HepG2 (cell line): ENCODE data around the gene LRRC51. TPM values are rescaled to one million over a fixed set of nuclear protein-coding genes. Genes with fewer than 3 reads are reported as not detected.

Experiments used
- FOSL1 ChIP-seq: sonication (generic); formaldehyde crosslinking; IDR thresholded peaks from 2 replicates; pipeline ENCODE4 v1.9.0; 2021; ENCODE audit warnings: missing genetic modification reagents, borderline replicate concordance
- HNF4A ChIP-seq: sonication (generic); formaldehyde crosslinking; IDR thresholded peaks from 2 replicates; pipeline ENCODE4 v1.4.0; 2020; ENCODE audit warnings: missing genetic modification reagents
- KMT2A ChIP-seq: sonication (generic); formaldehyde crosslinking; IDR thresholded peaks from 2 replicates; pipeline ENCODE4 v1.4.0; 2020; ENCODE audit warnings: missing genetic modification reagents
- NFKBIZ ChIP-seq: IDR thresholded peaks from 2 replicates; pipeline ENCODE4 v1.6.1; 2018; ENCODE audit warnings: missing genetic modification reagents, missing compliant biosample characterization
- SMYD3 ChIP-seq: sonication (generic); formaldehyde crosslinking; IDR thresholded peaks from 2 replicates; pipeline ENCODE4 v1.8.1; 2023; ENCODE audit warnings: mild to moderate bottlenecking, missing genetic modification reagents
- SOX6 ChIP-seq, 2 experiments: fragments of 450-650 bp in 1 of 2; sonication (generic) in 1 of 2; formaldehyde crosslinking in 1 of 2; IDR thresholded peaks; 2 replicates each; pipeline versions ENCODE4 v1.4.0 to v1.6.1; 2017 to 2020; ENCODE audit warnings: antibody characterized with exemption in 1 of 2, mild to moderate bottlenecking in 1 of 2, missing genetic modification reagents in 1 of 2
- SRSF4 ChIP-seq: fragments of 200-400 bp; formaldehyde crosslinking; IDR thresholded peaks from one replicate; pipeline ENCODE4 v1.6.1; 2018; ENCODE audit warnings: mild to moderate bottlenecking, low read depth, low read length, moderate library complexity; ENCODE audit not compliant: poor library complexity, severe bottlenecking
- TEAD3 ChIP-seq: optimal IDR thresholded peaks from 2 replicates; pipeline ENCODE3; 2016; ENCODE audit warnings: borderline replicate concordance
- TGIF2 ChIP-seq: IDR thresholded peaks from 2 replicates; pipeline ENCODE4 v1.6.1; 2016; ENCODE audit warnings: control low read depth, missing compliant biosample characterization
- ZMYM2 ChIP-seq: sonication (generic); formaldehyde crosslinking; IDR thresholded peaks from 2 replicates; pipeline ENCODE4 v1.8.0; 2022; ENCODE audit warnings: mild to moderate bottlenecking, missing genetic modification reagents
- ZNF251 ChIP-seq: sonication (generic); formaldehyde crosslinking; IDR thresholded peaks from 2 replicates; pipeline ENCODE4 v1.9.0; 2021; ENCODE audit warnings: mild to moderate bottlenecking, missing genetic modification reagents
- ZNF260 ChIP-seq: sonication (generic); formaldehyde crosslinking; IDR thresholded peaks from 2 replicates; pipeline ENCODE4 v1.4.0; 2020; ENCODE audit warnings: missing genetic modification reagents, low read depth, mild to moderate bottlenecking, borderline replicate concordance
- ZNF296 ChIP-seq: sonication (generic); formaldehyde crosslinking; conservative IDR thresholded peaks from 2 replicates; pipeline ENCODE4 v1.5.0; 2020; ENCODE audit warnings: mild to moderate bottlenecking, missing genetic modification reagents
- ZNF746 ChIP-seq: sonication (generic); formaldehyde crosslinking; IDR thresholded peaks from 2 replicates; pipeline ENCODE4 v1.8.0; 2022; ENCODE audit warnings: mild to moderate bottlenecking, missing genetic modification reagents
- polyA plus RNA-seq, 8 experiments: library from polyadenylated mRNA; depleted of rRNA in 3 of 8; stranded (reverse) in 7 of 8; unstranded in 1 of 8; fragments of >200 nt; fragmentation: Illumina TruSeq in 4 of 8; extraction: Trizol in 4 of 8; gene quantifications; 2 replicates each; pipeline versions ENCODE4 v1.2.1 to v1.2.3, GENCODE V29; 2011 to 2016; ENCODE audit warnings: low read depth in 4 of 8, missing spikeins in 1 of 8, mixed read lengths in 1 of 8; ENCODE audit not compliant: insufficient read depth in 1 of 8
- total RNA-seq, 5 experiments: library from RNA; depleted of rRNA; stranded (reverse); fragments of >200 nt; fragmentation: Illumina TruSeq; extraction: Trizol; gene quantifications; 2 replicates each; pipeline ENCODE4 v1.2.3, GENCODE V29; 2016; ENCODE audit warnings: low read depth in 1 of 5
- TF ChIP-seq, protein P1 (sequence below), 2 experiments: sonication (generic) in 1 of 2; formaldehyde crosslinking in 1 of 2; IDR thresholded peaks; 2 replicates each; pipeline versions ENCODE4 v1.6.1 to v1.9.0; 2014 to 2022; ENCODE audit warnings: antibody characterized with exemption in 1 of 2, borderline replicate concordance in 1 of 2, inconsistent platforms in 1 of 2, low read depth in 1 of 2, missing genetic modification reagents in 1 of 2
- TF ChIP-seq, protein P2 (sequence below): fragments of 450-650 bp; IDR thresholded peaks from 2 replicates; pipeline ENCODE4 v1.6.1; 2017
- TF ChIP-seq, protein P3 (sequence below): sonication (generic); formaldehyde crosslinking; IDR thresholded peaks from 2 replicates; pipeline ENCODE4 v1.5.0; 2020; ENCODE audit warnings: missing genetic modification reagents
- TF ChIP-seq, protein P4 (sequence below): IDR thresholded peaks from 2 replicates; pipeline ENCODE4 v1.6.1; 2016; ENCODE audit warnings: missing compliant biosample characterization, missing genetic modification reagents, borderline replicate concordance

The LRRC51 gene
- total and polyA plus RNA-seq, 2 of the 13 experiments (the other 11 are each of a cell fraction or from before 2014, with no cell fraction given), result 5.3 to 6.0 TPM

DNA sequence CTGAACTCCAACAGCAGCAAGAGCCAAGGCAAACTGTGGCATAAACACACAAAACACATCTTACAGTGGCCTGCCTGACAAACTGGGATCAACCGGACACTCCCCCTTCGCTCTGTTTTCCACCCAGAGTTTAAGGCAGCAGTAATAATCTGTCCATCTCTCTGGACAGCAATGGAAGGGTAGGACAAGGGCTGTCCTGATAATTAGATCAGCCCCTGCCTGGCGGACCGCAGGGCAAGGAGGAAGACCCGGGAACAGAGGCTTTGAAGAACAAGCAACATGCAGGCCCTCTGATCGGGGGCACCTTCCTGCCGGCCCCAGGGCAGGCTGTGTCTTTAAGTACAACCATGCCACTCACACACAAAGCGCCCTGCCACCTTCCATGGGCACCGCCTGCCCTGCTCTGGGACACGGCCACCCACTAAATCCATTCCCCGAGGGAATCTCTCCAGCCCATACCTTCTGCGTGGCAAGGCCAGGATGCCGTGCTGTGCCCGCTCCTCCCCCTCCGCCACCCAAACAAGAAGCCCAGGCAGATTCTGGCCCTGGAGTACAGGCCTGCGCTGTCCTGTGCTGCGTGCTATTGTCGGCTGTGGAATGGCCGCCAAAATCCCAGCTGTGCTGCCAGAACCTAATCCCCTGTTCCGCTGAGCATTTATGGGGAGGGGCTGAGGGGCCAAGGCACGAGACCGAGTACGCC, 39.1 kb upstream of the LRRC51 start (continued):
- TF ChIP-seq HNF4A, result no peak
- peak; percentile 8 for TF ChIP-seq TEAD3
- TF ChIP-seq SRSF4, result no peak
- TF ChIP-seq ZNF260 (CRISPR knock-in tag), result no peak
- TF ChIP-seq, protein P1, sequence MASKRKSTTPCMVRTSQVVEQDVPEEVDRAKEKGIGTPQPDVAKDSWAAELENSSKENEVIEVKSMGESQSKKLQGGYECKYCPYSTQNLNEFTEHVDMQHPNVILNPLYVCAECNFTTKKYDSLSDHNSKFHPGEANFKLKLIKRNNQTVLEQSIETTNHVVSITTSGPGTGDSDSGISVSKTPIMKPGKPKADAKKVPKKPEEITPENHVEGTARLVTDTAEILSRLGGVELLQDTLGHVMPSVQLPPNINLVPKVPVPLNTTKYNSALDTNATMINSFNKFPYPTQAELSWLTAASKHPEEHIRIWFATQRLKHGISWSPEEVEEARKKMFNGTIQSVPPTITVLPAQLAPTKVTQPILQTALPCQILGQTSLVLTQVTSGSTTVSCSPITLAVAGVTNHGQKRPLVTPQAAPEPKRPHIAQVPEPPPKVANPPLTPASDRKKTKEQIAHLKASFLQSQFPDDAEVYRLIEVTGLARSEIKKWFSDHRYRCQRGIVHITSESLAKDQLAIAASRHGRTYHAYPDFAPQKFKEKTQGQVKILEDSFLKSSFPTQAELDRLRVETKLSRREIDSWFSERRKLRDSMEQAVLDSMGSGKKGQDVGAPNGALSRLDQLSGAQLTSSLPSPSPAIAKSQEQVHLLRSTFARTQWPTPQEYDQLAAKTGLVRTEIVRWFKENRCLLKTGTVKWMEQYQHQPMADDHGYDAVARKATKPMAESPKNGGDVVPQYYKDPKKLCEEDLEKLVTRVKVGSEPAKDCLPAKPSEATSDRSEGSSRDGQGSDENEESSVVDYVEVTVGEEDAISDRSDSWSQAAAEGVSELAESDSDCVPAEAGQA (IDR thresholded peaks at IDR 0.05; ENCODE audit: low read depth), result no peak
- TF ChIP-seq, protein P1 (CRISPR knock-in tag; IDR thresholded peaks at IDR 0.05; ENCODE audit: borderline replicate concordance), result no peak
- TF ChIP-seq ZNF251, result no peak
- no peak for TF ChIP-seq KMT2A
- TF ChIP-seq ZNF746 (CRISPR knock-in tag), result no peak
- TF ChIP-seq TGIF2, result no peak
- no peak for TF ChIP-seq ZMYM2 (CRISPR knock-in tag)
- TF ChIP-seq, protein P2, sequence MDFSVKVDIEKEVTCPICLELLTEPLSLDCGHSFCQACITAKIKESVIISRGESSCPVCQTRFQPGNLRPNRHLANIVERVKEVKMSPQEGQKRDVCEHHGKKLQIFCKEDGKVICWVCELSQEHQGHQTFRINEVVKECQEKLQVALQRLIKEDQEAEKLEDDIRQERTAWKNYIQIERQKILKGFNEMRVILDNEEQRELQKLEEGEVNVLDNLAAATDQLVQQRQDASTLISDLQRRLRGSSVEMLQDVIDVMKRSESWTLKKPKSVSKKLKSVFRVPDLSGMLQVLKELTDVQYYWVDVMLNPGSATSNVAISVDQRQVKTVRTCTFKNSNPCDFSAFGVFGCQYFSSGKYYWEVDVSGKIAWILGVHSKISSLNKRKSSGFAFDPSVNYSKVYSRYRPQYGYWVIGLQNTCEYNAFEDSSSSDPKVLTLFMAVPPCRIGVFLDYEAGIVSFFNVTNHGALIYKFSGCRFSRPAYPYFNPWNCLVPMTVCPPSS, result no peak
- no peak for TF ChIP-seq FOSL1
- TF ChIP-seq ZNF296 (CRISPR knock-in tag), result no peak
- no peak for TF ChIP-seq SMYD3 (CRISPR knock-in tag)
- TF ChIP-seq, protein P3, sequence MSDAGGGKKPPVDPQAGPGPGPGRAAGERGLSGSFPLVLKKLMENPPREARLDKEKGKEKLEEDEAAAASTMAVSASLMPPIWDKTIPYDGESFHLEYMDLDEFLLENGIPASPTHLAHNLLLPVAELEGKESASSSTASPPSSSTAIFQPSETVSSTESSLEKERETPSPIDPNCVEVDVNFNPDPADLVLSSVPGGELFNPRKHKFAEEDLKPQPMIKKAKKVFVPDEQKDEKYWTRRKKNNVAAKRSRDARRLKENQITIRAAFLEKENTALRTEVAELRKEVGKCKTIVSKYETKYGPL (CRISPR knock-in tag), result no peak
- TF ChIP-seq, protein P4, sequence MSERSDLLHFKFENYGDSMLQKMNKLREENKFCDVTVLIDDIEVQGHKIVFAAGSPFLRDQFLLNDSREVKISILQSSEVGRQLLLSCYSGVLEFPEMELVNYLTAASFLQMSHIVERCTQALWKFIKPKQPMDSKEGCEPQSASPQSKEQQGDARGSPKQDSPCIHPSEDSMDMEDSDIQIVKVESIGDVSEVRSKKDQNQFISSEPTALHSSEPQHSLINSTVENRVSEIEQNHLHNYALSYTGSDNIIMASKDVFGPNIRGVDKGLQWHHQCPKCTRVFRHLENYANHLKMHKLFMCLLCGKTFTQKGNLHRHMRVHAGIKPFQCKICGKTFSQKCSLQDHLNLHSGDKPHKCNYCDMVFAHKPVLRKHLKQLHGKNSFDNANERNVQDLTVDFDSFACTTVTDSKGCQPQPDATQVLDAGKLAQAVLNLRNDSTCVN (CRISPR knock-in tag), result no peak
- TF ChIP-seq NFKBIZ (CRISPR knock-in tag), result no peak
- TF ChIP-seq SOX6 (IDR thresholded peaks at IDR 0.05), result no peak
- no peak for TF ChIP-seq SOX6 (CRISPR knock-in tag; IDR thresholded peaks at IDR 0.05)
